ENCODE data around the gene KDM2B.
A peak's percentile ranks its signal among the peaks of the same experiment; 100 is the strongest.
"Not testable (repeated sequence)": the region's sequence is repeated elsewhere in the genome, so short reads cannot be mapped to it uniquely, and the experiment has no call there.

Gene KDM2B

GRCh38 chr12:121583334-121583661, 2.5 kb upstream of the KDM2B start:
- DNase-seq = not testable (repeated sequence)

GRCh38 chr12:121582583-121583333, 1.9 kb upstream of the KDM2B start:
- no peak for DNase-seq

DNA sequence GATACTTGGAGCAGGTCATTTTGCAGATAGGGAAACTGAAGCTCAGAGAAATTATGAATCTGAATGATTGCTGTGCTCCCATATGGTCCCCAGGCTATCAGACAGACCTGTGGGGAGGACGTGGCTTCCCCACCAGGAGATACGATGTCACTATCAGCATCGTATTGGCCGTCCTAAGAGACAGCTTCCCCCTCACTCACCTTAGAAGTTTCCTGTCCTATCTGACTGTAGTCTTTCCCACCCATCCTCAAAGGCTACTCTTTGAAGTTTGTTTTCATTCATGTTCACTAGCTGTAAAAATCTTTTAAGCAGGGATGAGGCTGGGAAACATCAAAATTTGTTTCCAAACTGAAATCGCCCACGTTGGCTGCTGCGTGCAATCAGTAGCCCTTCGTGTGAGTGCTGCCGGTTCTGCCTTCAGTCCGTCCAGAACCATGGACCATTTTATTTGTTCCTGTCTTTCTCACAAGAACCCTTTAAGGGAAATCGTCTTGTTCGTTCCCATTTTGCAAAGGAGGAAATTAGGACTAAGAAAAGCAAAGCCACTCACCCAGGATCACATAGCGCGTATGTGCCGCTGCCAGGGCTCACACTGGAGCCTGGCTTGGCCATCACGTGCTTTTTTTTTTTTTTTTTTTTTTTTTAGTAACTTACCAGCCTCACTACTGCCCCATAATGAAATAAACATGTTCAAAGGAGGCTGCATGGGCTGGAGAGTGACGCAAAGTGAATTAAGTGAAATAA, 1.0 kb upstream of the KDM2B start:
- no peak for DNase-seq

DNA sequence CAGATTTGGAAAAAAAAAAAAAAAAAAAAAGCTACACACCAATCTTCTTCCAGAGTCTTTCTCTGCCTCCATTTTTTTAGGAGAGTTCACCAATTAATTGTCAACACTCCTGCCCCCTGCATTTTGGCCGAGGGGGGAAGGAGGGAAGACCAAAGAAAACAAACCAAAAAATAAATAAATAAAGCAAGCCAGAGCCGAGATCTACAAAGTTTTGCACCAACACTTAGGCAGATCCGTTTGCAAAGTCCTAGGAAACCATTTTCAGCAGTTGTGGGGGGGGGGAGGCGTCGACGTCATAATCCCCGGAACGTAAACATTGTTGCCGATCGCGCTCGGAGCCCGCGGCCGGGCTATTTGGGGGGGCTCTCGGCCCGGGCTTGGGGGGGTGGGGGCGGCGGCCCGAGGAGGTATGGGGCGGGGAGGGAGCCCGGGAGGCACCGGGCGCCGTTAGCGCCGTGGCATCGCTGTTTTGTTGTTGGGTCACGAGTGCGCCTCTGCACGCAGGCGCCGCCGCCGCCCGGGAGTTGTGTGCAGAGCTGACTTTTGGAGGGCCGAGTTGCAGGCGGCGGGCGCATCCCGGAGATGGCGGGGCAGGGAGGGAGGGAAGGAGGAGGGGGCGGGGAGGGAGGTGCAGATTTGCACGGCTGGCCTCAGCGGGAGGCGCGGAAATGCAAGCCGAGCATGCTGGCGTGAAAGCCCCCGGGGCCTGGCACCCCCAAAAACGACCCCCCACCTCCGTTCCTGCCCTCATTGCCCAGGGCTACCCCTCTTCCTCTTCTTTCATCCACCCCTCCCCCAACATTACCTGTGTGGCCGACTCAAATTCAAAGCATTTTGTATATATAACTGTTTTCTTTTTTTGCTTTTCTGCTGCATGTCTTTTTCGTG, 598 bp downstream of the KDM2B start:
- peak; percentile 84 for DNase-seq

- DNase-seq = peak; percentile 71
Observed at GRCh38 chr12:121579190-121579791, 1.5 kb downstream of the KDM2B start.

DNA sequence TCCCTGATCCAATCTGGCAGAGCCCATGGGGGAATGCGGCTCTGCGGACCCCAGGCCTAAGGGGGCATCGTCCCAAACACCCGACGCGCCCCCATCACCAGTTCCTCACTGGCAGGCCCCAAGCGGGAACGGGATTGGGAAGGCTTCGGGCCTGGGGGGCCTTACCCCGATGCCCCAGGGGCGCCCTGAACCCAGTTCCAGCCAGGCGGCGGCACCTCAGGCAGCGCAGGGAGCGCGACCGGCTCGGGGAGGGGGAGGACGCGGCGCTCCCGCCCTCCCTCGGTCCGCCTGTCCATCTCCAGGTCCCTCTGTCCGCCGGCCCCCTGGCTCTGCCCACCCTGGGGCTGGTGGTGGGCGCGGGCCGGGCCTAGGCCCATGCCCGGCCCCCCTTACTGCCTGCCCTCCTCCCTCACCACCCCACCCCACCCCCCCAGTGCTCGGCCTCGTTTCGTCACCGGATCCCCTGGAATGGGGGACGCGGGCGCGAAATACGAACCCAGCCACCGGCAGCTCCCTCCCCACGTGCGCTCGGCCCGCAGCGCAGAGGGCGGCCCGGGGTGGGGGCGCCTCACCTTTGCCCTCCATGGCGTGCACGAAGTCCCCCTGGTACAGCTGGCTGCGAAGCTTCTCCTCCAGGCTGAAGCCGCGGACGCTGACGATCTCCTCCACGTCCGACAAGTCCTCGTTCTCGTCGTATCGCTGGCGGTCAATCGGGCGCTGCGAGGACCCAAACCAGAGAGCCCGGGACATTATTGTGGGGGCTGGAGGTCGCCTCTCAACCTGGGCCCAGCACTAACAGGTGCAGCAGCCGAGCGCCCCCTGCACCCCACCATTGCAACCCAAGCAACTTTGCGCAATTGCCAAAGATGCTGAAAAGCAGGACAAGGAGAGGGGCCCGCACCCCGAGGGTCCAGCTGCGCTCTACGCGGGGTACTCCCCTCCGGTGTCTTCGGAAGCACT, 2.3 kb downstream of the KDM2B start:
- DNase-seq = no peak

- DNase-seq = no peak
Observed at GRCh38 chr12:121577443-121578180, 3.2 kb downstream of the KDM2B start.

- no peak for DNase-seq
Observed at GRCh38 chr12:121576851-121577391, 3.9 kb downstream of the KDM2B start.

DNA sequence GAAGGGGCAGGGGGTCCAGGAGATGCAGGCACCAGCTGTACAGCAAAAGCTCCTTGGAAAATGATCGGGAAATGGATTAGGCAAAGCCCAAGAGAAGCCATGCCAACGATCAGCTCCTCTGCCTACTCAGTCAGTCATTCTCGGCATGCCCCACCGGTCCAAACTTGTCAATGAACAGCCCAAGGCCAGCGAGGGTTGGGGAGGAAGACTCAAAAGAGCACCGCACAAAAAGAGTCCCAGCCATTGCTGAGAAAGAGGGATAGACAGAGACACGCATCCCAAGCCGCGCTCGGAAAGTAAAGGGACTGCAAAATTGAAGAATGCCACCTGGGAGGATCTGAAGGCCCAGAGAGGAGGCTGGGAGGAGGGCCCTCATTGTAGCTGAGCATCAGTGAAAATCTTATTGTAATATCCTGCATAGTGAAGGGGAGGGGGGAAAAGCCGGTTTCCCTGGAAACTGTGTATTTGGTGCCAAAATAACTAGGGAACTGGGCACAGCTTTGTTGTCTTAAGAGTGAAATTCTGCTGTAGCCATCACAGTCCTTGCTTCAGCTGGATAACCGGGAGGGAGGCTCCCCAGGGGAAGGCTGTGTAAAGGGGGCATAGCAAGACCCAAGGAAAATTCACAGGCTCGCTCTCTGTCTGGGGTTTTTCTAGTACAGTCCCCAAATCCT, 4.7 kb downstream of the KDM2B start:
- no peak for DNase-seq

GRCh38 chr12:121575051-121575450, 5.8 kb downstream of the KDM2B start:
- no peak for DNase-seq

GRCh38 chr12:121574025-121574424, 6.8 kb downstream of the KDM2B start:
- no peak for DNase-seq

- DNase-seq = no peak
Observed at GRCh38 chr12:121571920-121572319, 8.9 kb downstream of the KDM2B start.

DNA sequence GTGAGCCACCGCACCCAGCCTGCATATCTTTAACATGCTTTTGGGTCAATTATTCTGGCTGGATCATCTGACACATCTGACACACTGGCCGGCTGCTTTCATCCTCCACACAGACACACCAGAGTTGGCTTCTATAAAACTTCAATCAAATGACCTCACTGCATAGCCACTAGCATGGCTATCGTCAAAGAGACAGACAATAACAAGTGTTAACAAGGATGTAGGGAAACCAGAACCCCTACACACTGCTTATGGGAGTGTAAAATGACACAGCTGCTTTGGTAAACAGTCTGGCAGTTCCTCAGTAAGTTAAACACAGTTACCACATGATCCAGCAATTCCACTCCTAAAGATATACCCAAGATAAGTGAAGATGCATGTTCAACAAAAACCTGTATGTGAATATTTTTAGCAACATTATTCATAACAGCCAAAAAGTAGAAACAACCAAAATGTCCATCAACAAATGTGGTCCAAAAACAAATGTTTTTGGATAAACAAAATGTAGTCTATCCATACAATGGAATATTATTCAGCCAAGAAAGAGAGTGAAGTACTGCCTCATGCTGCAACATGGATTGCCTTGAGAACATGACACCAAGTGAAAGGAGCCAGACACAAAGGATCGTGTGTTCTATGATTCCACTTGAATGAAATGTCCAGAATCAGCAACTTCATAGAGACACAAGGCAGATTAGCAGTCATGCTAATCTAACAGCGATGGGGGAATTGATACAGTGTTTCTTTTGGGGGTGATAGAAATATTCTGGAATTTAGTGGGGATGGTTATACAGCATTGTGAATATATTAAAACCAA, 10.1 kb downstream of the KDM2B start:
- DNase-seq = no peak

DNA sequence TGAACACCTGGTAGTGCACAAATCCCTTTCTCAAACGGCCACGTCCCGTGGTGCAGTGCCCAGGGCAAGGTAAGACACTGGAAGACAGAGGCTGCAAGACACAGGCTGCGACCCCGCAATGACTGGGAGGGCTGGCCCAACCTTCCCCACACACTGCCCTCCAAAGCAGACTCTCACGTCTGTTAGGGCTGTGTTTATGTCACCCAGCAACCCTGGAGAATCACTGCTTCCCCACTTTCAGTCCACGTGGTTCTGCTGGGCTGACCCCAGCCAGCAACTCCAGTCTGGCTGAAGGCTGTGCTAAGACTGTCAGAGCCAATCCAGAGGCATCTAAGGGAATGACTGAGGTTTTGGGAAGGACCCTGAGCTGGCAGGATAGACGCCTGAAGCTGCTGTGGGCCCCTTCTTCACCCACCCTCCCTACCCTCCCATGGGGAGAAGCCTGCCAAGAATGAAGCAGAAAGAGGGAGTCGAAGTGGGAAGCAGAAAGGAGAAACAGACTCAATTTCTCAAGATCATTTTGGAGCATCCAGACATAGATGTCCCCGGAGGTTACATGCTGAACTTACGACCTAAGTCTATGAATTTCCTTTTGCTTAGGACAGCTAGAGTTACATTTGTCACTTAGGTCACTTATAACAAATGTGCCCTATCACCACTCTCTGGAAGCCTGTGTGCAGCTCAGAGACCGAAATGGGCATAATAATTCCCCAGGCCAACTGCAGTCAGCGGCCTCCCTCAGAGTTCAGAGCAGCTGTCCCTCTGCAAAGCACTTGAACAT, 11.7 kb downstream of the KDM2B start:
- no peak for DNase-seq

- no peak for DNase-seq
Observed at GRCh38 chr12:121568518-121568917, 12.3 kb downstream of the KDM2B start.

GRCh38 chr12:121565076-121565475, 15.7 kb downstream of the KDM2B start:
- DNase-seq = no peak

DNA sequence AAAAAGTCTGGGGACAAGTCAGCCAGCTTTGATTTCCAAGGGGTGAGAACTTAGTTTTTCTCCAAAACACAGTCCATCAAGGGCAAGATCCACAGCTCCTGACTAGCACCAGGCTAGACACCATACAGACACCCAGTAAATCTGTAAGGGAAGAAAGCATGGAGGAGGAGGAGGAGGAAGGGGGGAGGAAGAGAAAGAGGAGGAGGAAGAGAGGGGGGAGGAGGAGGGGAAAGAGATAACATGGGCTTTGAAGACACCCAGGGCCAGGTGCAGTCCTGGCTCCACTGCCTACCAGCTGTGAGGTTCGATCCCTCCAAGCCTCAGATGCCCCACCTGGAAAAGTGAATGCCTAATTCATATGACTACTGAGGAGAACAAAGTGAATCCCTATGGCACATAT, 18.3 kb downstream of the KDM2B start:
- DNase-seq = no peak

- no peak for DNase-seq
Observed at GRCh38 chr12:121561009-121561395, 19.8 kb downstream of the KDM2B start.

Data from activated CD8-positive, alpha-beta memory T cell treated with anti-CD3 and anti-CD28 coated beads, Interleukin-2, amount 50 U/mL, for 48 hours (primary cell).